K562 (cell line): Measurements from ENCODE around the gene GLI1. TPM values are rescaled to one million over a fixed set of nuclear protein-coding genes. Genes with fewer than 3 reads are reported as not detected.

Experiments
- CHCHD3 ChIP-seq: fragments of 250-450 bp; sonication (Bioruptor Pico); IDR thresholded peaks from 2 replicates; pipeline ENCODE4 v2.1.2; 2022; ENCODE audit warnings: mild to moderate bottlenecking
- OTX1 ChIP-seq: fragments of 450-650 bp; formaldehyde crosslinking; IDR thresholded peaks from 2 replicates; pipeline ENCODE4 v1.4.0; 2022; ENCODE audit warnings: mild to moderate bottlenecking
- POLR2AphosphoS2 ChIP-seq: IDR thresholded peaks from 2 replicates; pipeline ENCODE4 v1.6.1; 2012; ENCODE audit warnings: low read length, improper control_type of control experiment
- ZBTB17 ChIP-seq: fragments of 450-650 bp; formaldehyde crosslinking; IDR thresholded peaks from 2 replicates; pipeline ENCODE4 v1.4.0; 2020; ENCODE audit warnings: mild to moderate bottlenecking
- polyA plus RNA-seq, 8 experiments: library from polyadenylated mRNA; depleted of rRNA in 4 of 8; stranded (reverse) in 5 of 8; unstranded in 3 of 8; fragments of >200 nt; fragmentation: Nextera tagmentation in 2 of 8; fragmentation: Illumina TruSeq in 1 of 8; extraction: Ambion mirVana in 2 of 8; extraction: Trizol in 1 of 8; gene quantifications; 2 replicates each; pipeline versions ENCODE4 v1.2.1 to v1.2.3, GENCODE V29; 2011 to 2014; ENCODE audit warnings: inconsistent platforms in 1 of 8, missing spikeins in 1 of 8
- total RNA-seq, 7 experiments: library from RNA; depleted of rRNA in 6 of 7; stranded (reverse); fragments of >200 nt in 6 of 7; fragmentation: Illumina TruSeq in 2 of 7; extraction: Trizol in 2 of 7; gene quantifications; 2 replicates each; pipeline versions ENCODE4 v1.2.1 to v1.2.3, GENCODE V29; 2011 to 2021; ENCODE audit warnings: low replicate concordance in 1 of 7
- TF ChIP-seq, protein P1 (sequence below): sonication (generic); formaldehyde crosslinking; IDR thresholded peaks from 2 replicates; pipeline ENCODE4 v1.8.0; 2022; ENCODE audit warnings: mild to moderate bottlenecking, missing genetic modification reagents
- TF ChIP-seq, protein P2 (sequence below): sonication (generic); formaldehyde crosslinking; IDR thresholded peaks from 2 replicates; pipeline ENCODE4 v1.8.1; 2022; ENCODE audit warnings: missing genetic modification reagents
- TF ChIP-seq, protein P3 (sequence below): fragments of 250-450 bp; sonication (Bioruptor Pico); IDR thresholded peaks from 2 replicates; pipeline ENCODE4 v1.5.0; 2021; ENCODE audit warnings: mild to moderate bottlenecking, moderate library complexity
- TF ChIP-seq, protein P4 (sequence below), 2 experiments: fragments of 450-650 bp; formaldehyde crosslinking in 1 of 2; IDR thresholded peaks; 2 replicates each; pipeline versions ENCODE4 v1.4.0 to v1.6.1; 2014 to 2020; ENCODE audit warnings: mild to moderate bottlenecking in 2 of 2, borderline replicate concordance in 1 of 2, low read depth in 1 of 2

The GLI1 gene
- total and polyA plus RNA-seq, 9 of the 15 experiments (the other 6 are each of a cell fraction or from before 2014, with no cell fraction given), result 0.24 to 3.7 (median 0.61) TPM

DNA sequence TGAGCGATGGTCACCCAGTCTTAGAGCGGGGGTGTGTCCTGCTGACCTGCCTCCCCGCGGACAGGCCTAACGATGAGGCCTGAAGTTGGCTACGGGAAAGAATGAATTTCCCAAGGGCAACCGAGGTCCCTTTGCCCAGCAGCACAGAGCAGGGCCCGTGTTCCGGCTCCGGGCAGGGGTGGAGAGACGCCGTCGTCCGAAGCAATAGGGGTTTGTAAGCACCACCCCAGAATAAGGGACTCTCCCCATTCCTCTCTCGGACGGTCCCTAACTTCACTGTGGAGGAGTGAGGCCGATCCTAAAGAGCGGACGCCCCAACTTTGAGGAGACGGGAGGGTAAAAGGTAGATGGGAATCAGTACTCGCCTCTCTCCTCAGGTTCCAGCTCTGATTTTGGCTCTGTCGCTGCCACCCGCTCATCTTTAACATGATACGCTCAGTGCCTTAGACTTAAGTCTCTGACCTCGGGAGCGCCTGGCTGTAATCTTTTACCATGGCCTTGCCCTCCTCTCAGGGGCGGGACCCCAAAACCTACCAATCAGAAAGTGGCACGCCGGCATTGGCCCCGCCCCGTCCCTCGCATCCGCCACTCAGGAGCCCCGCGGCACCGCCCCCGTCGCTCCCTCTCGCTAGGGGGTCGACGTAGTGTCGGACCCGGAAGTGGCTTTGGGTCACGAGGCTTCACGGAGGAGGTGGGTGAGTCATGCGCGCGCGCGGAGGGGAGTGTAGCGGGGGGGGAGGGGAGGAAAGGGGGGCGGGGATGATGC is 60.7 kb downstream of the GLI1 start, which contains the start of gene DDIT3 (continued):
- TF ChIP-seq, protein P1, sequence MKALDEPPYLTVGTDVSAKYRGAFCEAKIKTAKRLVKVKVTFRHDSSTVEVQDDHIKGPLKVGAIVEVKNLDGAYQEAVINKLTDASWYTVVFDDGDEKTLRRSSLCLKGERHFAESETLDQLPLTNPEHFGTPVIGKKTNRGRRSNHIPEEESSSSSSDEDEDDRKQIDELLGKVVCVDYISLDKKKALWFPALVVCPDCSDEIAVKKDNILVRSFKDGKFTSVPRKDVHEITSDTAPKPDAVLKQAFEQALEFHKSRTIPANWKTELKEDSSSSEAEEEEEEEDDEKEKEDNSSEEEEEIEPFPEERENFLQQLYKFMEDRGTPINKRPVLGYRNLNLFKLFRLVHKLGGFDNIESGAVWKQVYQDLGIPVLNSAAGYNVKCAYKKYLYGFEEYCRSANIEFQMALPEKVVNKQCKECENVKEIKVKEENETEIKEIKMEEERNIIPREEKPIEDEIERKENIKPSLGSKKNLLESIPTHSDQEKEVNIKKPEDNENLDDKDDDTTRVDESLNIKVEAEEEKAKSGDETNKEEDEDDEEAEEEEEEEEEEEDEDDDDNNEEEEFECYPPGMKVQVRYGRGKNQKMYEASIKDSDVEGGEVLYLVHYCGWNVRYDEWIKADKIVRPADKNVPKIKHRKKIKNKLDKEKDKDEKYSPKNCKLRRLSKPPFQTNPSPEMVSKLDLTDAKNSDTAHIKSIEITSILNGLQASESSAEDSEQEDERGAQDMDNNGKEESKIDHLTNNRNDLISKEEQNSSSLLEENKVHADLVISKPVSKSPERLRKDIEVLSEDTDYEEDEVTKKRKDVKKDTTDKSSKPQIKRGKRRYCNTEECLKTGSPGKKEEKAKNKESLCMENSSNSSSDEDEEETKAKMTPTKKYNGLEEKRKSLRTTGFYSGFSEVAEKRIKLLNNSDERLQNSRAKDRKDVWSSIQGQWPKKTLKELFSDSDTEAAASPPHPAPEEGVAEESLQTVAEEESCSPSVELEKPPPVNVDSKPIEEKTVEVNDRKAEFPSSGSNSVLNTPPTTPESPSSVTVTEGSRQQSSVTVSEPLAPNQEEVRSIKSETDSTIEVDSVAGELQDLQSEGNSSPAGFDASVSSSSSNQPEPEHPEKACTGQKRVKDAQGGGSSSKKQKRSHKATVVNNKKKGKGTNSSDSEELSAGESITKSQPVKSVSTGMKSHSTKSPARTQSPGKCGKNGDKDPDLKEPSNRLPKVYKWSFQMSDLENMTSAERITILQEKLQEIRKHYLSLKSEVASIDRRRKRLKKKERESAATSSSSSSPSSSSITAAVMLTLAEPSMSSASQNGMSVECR (CRISPR knock-in tag), result peak; percentile 96
- TF ChIP-seq, protein P2, sequence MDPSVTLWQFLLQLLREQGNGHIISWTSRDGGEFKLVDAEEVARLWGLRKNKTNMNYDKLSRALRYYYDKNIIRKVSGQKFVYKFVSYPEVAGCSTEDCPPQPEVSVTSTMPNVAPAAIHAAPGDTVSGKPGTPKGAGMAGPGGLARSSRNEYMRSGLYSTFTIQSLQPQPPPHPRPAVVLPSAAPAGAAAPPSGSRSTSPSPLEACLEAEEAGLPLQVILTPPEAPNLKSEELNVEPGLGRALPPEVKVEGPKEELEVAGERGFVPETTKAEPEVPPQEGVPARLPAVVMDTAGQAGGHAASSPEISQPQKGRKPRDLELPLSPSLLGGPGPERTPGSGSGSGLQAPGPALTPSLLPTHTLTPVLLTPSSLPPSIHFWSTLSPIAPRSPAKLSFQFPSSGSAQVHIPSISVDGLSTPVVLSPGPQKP (CRISPR knock-in tag), result no peak
- TF ChIP-seq, protein P3, sequence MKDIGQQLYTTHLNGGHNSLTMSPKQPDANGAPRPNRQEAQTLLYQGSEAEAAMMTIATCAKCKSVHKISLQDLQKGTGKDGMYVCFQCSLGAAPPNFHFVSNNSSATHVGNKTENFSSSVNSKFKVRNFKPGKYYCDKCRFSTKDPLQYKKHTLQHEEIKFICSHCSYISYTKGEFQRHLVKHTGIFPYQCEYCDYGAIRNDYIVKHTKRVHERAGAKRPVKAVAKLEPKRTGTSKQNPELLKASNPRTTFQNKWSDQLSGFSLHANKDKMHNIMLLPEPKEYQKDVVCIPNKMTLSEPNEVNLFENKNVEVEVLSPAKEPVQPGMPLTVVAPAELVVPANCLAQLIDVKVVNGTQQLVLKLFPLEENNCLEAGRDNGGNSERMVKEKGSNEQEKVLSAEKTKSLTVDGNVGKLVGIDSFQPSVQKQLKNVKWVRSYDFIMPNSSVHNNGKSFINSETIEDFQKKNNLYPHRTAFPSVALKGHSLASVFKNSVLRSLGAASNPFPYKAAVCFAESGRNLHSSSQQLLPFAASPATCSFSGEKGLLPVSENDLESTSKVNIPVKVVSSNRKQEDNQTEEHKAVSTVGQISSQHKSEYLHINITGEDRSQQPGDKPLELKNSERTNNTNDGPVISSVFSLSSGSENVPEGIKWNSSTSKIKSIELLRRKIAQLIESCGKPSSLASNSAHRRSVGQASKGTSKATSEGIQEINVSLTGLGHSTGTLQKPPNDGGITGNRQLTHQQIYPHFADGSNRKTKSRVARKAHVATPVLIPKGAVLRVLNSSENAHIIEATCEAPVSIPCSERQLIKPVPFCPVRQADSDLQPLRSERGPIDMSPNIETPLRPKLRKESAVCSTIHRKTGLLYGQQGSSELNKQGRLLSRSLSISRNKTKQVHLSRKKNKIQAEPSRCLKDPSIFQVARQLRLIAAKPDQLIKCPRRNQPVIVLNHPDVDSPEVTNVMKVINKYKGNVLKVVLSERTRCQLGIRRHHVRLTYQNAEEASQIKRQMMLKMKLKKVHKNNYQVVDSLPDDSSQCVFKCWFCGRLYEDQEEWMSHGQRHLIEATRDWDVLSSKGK (CRISPR knock-in tag), result 0 out of 2 replicates have a peak, but pooled peaks have one; percentile 27
- TF ChIP-seq ZBTB17 (peak; percentile 79), OTX1 (CRISPR knock-in tag) (peak; percentile 10; the same call in 1 of the 2 replicates), CHCHD3 (CRISPR knock-in tag) (0 out of 2 replicates have a peak, but pooled peaks have one; percentile 24), POLR2AphosphoS2 (peak; percentile 94; the same call in 1 of the 2 replicates)
- TF ChIP-seq, protein P4, sequence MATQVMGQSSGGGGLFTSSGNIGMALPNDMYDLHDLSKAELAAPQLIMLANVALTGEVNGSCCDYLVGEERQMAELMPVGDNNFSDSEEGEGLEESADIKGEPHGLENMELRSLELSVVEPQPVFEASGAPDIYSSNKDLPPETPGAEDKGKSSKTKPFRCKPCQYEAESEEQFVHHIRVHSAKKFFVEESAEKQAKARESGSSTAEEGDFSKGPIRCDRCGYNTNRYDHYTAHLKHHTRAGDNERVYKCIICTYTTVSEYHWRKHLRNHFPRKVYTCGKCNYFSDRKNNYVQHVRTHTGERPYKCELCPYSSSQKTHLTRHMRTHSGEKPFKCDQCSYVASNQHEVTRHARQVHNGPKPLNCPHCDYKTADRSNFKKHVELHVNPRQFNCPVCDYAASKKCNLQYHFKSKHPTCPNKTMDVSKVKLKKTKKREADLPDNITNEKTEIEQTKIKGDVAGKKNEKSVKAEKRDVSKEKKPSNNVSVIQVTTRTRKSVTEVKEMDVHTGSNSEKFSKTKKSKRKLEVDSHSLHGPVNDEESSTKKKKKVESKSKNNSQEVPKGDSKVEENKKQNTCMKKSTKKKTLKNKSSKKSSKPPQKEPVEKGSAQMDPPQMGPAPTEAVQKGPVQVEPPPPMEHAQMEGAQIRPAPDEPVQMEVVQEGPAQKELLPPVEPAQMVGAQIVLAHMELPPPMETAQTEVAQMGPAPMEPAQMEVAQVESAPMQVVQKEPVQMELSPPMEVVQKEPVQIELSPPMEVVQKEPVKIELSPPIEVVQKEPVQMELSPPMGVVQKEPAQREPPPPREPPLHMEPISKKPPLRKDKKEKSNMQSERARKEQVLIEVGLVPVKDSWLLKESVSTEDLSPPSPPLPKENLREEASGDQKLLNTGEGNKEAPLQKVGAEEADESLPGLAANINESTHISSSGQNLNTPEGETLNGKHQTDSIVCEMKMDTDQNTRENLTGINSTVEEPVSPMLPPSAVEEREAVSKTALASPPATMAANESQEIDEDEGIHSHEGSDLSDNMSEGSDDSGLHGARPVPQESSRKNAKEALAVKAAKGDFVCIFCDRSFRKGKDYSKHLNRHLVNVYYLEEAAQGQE (IDR thresholded peaks at IDR 0.05; ENCODE audit: borderline replicate concordance), result no peak
- TF ChIP-seq, protein P4 (CRISPR knock-in tag; IDR thresholded peaks at IDR 0.05; ENCODE audit: low read depth), result peak; percentile 60; the same call in 1 of the 2 replicates
